ENCODE data around the gene KLF3. TPM values are rescaled to one million over a fixed set of nuclear protein-coding genes. Genes with fewer than 3 reads are reported as not detected.

KLF3 gene
- total RNA-seq, 1 experiment from 2014 or later = 16.8 TPM

DNA sequence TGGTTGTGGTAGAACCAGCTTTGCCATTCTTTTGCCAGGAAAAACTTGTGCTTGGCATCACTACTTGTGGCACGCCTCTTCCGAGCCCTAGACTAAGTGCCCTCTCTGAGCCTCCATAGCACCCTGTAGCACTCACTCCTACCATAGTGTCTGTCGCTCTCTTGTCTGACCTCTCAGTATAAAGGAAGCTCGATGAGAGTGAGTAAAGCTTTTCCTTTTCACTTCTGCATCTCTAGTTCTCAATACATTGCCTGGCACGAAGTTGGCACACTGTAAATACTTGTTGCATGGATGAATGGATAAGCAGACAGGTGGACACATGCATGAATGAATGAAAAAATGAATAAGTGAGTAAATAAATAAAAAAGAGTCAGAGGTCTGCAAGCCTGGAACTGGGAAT is 70.4 kb downstream of the KLF3 start (continued):
- TF ChIP-seq, protein P1, sequence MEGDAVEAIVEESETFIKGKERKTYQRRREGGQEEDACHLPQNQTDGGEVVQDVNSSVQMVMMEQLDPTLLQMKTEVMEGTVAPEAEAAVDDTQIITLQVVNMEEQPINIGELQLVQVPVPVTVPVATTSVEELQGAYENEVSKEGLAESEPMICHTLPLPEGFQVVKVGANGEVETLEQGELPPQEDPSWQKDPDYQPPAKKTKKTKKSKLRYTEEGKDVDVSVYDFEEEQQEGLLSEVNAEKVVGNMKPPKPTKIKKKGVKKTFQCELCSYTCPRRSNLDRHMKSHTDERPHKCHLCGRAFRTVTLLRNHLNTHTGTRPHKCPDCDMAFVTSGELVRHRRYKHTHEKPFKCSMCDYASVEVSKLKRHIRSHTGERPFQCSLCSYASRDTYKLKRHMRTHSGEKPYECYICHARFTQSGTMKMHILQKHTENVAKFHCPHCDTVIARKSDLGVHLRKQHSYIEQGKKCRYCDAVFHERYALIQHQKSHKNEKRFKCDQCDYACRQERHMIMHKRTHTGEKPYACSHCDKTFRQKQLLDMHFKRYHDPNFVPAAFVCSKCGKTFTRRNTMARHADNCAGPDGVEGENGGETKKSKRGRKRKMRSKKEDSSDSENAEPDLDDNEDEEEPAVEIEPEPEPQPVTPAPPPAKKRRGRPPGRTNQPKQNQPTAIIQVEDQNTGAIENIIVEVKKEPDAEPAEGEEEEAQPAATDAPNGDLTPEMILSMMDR (IDR thresholded peaks at IDR 0.05) = no peak

DNA sequence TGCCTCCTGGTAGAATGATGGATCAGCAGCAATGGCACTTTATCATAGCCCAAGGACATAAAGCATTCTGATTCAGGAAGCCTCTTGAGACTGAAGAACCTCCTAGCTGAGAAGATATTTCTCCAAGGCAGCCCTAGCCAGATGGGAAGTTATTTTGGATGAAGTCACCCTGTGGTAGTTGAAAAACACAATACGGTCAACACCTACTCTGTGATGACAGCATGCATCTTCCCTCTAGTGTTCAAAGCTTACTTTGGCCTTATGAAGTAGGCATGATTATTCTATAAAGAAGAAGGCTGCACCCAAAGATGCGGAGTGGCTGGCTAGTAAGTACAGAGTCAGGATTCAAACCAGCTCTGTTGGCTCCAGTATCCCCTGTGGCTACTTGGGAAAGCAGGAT is 70.9 kb downstream of the KLF3 start:
- ATAC-seq = no peak
- peaks cover 11% of the 10 kb centered on the region for H3K36me3 Mint-ChIP-seq
- TF ChIP-seq, protein P2, sequence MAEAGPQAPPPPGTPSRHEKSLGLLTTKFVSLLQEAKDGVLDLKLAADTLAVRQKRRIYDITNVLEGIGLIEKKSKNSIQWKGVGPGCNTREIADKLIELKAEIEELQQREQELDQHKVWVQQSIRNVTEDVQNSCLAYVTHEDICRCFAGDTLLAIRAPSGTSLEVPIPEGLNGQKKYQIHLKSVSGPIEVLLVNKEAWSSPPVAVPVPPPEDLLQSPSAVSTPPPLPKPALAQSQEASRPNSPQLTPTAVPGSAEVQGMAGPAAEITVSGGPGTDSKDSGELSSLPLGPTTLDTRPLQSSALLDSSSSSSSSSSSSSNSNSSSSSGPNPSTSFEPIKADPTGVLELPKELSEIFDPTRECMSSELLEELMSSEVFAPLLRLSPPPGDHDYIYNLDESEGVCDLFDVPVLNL (CRISPR knock-in tag; IDR thresholded peaks at IDR 0.05; ENCODE audit: borderline replicate concordance, low read depth) = no peak
- TF ChIP-seq, protein P3, sequence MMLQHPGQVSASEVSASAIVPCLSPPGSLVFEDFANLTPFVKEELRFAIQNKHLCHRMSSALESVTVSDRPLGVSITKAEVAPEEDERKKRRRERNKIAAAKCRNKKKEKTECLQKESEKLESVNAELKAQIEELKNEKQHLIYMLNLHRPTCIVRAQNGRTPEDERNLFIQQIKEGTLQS (CRISPR knock-in tag; conservative IDR thresholded peaks at IDR 0.05) = no peak
- TF ChIP-seq OVOL2 (CRISPR knock-in tag; IDR thresholded peaks at IDR 0.05; ENCODE audit: borderline replicate concordance) (no peak), ETV6 (CRISPR knock-in tag; IDR thresholded peaks at IDR 0.05) (no peak), JAZF1 (CRISPR knock-in tag; IDR thresholded peaks at IDR 0.05) (no peak), ZNF671 (CRISPR knock-in tag; IDR thresholded peaks at IDR 0.05) (no peak), GTF2I (CRISPR knock-in tag; conservative IDR thresholded peaks at IDR 0.05) (no peak), TEAD1 (CRISPR knock-in tag; IDR thresholded peaks at IDR 0.05) (no peak), FOXJ3 (CRISPR knock-in tag; IDR thresholded peaks at IDR 0.05; ENCODE audit: borderline replicate concordance) (no peak), IRF2 (CRISPR knock-in tag; IDR thresholded peaks at IDR 0.05; ENCODE audit: borderline replicate concordance, low read depth) (no peak), NFATC4 (CRISPR knock-in tag; IDR thresholded peaks at IDR 0.05) (no peak)
- TF ChIP-seq, protein P4, sequence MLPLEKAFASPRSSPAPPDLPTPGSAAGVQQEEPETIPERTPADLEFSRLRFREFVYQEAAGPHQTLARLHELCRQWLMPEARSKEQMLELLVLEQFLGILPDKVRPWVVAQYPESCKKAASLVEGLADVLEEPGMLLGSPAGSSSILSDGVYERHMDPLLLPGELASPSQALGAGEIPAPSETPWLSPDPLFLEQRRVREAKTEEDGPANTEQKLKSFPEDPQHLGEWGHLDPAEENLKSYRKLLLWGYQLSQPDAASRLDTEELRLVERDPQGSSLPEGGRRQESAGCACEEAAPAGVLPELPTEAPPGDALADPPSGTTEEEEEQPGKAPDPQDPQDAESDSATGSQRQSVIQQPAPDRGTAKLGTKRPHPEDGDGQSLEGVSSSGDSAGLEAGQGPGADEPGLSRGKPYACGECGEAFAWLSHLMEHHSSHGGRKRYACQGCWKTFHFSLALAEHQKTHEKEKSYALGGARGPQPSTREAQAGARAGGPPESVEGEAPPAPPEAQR (CRISPR knock-in tag; IDR thresholded peaks at IDR 0.05) = no peak
- TF ChIP-seq, protein P5, sequence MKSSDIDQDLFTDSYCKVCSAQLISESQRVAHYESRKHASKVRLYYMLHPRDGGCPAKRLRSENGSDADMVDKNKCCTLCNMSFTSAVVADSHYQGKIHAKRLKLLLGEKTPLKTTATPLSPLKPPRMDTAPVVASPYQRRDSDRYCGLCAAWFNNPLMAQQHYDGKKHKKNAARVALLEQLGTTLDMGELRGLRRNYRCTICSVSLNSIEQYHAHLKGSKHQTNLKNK (CRISPR knock-in tag; IDR thresholded peaks at IDR 0.05) = no peak
- TF ChIP-seq, protein P6, sequence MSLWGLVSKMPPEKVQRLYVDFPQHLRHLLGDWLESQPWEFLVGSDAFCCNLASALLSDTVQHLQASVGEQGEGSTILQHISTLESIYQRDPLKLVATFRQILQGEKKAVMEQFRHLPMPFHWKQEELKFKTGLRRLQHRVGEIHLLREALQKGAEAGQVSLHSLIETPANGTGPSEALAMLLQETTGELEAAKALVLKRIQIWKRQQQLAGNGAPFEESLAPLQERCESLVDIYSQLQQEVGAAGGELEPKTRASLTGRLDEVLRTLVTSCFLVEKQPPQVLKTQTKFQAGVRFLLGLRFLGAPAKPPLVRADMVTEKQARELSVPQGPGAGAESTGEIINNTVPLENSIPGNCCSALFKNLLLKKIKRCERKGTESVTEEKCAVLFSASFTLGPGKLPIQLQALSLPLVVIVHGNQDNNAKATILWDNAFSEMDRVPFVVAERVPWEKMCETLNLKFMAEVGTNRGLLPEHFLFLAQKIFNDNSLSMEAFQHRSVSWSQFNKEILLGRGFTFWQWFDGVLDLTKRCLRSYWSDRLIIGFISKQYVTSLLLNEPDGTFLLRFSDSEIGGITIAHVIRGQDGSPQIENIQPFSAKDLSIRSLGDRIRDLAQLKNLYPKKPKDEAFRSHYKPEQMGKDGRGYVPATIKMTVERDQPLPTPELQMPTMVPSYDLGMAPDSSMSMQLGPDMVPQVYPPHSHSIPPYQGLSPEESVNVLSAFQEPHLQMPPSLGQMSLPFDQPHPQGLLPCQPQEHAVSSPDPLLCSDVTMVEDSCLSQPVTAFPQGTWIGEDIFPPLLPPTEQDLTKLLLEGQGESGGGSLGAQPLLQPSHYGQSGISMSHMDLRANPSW (CRISPR knock-in tag; conservative IDR thresholded peaks at IDR 0.05; ENCODE audit: low read depth) = no peak
- TF ChIP-seq, protein P7, sequence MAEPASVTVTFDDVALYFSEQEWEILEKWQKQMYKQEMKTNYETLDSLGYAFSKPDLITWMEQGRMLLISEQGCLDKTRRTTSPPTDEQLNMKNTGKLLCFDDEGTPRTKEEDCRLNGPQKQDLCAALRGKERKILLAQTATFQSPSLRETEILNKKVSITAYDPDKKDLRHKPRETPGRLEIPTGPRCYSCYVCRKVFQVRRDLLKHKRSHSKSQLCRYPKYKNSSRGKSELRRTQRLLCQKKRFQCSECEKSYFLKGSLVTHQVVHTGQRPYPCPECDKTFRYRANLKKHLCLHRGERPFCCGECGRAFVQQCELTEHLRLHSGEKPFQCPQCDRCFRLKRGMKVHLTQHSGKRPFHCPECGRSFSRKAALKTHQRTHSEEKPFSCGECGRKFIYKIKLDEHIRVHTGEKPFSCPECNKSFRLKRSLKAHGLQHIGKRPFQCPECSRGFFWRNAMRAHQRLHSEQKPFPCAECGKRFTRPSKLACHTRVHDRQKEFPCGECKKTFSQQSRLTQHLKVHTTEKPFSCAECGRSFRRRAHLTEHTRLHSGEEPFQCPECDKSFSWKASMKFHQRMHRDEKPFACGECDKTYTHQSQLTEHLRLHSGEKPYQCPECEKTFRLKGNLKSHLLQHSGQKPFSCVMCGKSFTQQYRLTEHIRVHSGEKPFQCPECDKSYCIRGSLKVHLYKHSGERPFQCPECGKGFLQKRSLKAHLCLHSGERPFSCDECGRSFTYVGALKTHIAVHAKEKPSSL (CRISPR knock-in tag; conservative IDR thresholded peaks at IDR 0.05) = no peak
- TF ChIP-seq, protein P1 (IDR thresholded peaks at IDR 0.05) = no peak
- H3K27ac Mint-ChIP-seq = no peak overlapping the region
- DNase-seq (ENCODE audit: low spot score) = no peak
- H3K27me3 Mint-ChIP-seq (ENCODE audit: low read depth) = no peaks in the 10 kb centered on the region
- H3K4me1 Mint-ChIP-seq = no peaks in the 10 kb centered on the region
- H3K9me3 Mint-ChIP-seq = peaks cover 28% of the 10 kb centered on the region
- POLR2A ChIA-PET = no interaction called here
- H3K4me3 Mint-ChIP-seq = no peak overlapping the region
- CTCF ChIA-PET = interaction anchor here (2.2 kb wide), 1 partner anchor 555 kb away, joined by 8 read pairs; no protein-coding TSS in a partner anchor

All from WTC11 (cell line).